GM21786 (cell line): ENCODE data around the gene LMAN2L.
"Not testable (repeated sequence)": the region's sequence is repeated elsewhere in the genome, so short reads cannot be mapped to it uniquely, and the experiment has no call there.

Source experiments
- ATAC-seq: cut with Tn5 transposase; IDR thresholded peaks from one replicate; pipeline ENCODE4 v1.9.1; 2021; ENCODE audit not compliant: unreplicated experiment

LMAN2L gene

DNA sequence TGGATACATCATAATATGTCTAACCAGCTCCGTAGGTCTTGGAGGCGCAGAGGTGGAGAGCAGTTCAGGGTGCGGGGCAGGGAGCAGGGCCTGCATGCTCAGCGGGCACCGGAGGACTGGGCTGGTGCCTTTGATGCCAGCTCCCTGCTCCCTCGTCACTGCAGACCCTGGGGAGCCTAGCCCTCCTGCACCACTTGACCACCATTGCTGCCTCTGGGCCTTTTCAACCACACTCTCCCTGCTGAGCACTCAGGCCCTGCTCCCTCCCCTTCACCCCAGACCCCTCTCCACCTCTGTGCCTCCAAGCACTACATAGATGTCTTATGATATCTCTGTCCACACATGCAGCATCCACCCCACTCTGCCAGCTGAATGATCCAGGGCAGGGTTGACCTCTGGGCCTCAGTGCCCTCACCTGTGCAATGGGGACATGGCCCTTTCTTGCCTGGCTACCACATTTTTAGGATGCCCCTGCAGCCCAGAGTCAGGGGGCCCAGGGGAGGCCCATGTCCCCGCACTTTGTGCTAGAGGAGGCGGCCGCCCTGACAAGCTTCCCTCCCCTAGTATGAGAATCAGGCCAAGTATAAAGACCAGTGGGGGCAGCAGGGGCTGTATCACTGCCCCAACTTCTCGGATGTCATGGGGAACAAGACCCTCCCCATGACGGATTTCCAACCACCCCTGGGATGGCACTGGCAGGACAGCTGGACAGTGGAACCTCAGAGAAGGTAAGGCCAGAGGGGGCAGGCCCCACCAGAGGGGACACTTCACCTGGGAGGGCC, 51.0 kb downstream of the LMAN2L start:
- no peak for ATAC-seq

DNA sequence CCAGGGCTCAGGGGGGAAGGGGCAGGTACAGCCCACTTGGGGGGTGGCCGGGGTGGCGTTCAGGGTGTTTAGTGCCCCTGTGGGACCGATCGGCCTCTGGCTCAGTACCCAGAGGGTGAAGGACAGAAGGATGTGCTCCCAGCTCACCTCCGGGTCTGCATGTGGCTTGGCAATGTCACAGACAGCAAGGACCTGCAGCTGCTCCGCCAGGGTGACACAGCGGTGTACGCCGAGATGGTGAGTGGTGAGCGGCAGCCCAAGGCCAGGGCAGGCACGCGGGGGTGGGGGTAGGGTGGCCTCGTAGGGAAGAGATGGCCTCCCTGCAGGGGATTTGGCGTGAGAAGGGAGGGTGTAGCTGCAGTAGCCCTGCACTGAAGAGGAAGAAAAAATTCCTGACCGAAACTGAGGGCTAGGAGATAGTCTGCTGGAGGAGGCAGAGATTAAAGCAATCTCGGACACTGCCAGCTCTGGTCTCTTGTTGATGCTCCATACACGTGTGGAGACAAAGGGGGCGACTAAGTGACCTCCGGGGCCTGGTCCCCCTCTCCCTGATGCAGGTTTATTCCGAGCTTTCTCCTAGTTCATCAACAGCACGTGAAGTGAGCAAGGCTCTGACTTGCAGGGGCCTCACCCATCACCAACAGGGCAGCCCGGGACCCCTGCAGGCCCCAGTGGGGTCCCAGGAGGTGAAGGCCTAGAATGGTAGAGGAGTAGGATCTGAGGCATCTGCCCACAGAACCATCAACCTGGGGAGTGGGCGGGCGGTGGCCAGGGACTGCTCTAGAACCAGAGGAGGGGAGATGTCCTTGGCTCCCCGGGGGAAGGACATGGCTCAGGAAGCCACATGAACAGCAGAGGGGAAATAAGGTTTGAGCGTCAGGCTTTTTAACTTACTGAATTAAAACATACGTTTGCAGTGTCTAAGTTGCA, 51.9 kb downstream of the LMAN2L start:
- ATAC-seq, result no peak

- ATAC-seq, result no peak
These were observed 52.6 kb downstream of the LMAN2L start for GRCh38 chr2:96687266-96687665.

- ATAC-seq, result no peak
These were observed 54.0 kb downstream of the LMAN2L start for GRCh38 chr2:96685577-96686459.

DNA sequence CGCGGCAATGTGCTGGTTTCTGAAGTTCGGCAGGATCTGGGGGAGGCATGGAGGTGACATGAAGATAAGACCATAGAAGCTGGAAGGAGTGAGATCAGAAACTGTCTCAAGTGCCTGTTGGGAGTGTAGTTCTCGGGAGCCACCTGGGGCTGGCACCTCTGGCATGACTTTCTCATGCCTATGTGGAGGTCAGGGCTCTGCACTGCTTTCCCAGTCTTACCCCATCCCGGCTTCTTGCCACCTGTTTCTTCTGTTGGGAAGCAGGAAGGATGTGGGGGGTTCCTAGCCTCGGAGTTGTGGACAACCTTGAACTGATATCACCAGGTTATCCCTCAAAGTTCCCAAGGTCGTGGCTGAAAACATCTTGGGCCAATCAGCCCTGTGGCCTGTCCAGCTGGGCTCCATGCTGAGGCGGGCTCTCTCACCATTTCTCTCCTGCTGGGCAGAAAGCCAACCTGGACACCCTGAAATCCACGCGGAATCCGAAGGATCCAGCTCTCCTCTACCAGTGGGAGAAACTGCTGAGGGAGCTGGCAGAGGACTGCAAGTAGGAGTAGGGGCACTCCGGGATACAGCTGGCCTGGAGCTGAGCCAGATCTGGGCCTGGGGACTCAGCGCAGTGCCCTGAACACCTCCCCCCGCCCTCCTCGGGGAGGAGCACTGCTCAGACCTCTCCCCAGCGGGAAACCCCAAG, 54.8 kb downstream of the LMAN2L start:
- ATAC-seq, result no peak

DNA sequence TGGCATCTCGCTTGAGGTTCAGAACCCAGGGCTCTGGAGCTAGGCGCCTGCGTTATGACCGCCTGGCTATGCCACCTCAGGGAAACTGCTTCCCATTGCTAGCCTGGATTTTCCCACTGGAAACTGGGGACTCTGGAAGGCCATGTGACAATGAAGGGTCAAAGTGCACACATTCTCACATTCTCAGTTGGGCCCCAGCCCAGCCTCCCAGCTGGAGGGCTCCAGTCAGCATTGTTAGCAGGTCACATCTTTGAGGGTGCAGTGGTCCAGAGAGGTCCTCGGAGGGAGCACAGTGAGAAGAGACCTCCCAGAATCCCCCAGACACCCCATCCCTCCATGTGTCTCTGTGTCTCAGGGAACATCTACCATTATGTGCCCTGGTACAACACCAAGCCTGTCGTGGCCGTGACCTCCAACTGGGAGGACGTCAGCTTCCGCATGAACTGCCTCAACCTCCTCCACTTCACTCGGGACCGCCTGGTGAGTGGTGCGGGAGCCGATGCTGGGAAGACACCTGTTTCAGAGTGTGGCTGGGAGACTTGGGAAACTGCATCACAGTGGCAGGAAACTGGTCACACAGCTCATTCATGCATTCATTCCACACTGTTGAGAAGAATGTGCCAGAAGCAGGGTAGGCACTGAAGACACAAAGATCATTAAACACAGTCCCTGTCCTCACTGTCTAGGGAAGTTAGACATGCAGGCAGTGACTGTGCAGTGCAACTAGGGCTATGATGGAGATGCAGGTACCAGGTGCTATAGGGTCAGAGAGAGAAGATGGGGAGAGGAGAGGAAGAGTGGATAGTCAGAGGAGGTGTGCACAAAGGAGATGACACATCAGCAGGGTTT, 55.7 kb downstream of the LMAN2L start:
- no peak for ATAC-seq

DNA sequence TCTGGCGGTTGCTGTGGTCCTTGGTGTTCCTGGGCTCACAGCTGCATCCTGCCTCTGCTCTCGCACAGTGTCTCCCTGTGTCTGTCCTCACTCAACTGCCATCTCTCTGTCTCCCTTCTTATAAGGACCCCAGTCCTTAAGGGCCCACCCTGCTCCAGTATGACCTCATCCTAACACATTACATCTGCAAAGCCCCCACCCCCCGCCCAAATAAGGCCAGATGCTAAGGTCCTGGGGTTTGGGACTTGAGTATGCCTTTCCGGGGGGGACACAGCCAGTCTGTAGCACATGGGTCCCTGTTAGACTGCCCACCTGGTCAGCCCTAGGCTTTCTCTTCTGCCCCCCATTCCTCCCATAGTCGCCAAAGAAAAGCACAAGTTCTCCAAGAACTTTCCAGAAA, 56.6 kb downstream of the LMAN2L start:
- ATAC-seq, result no peak

GRCh38 chr2:96681540-96681939, 58.3 kb downstream of the LMAN2L start:
- no peak for ATAC-seq

- no peak for ATAC-seq
These were observed 59.2 kb downstream of the LMAN2L start for GRCh38 chr2:96680561-96681141.

GRCh38 chr2:96679848-96680247, 60.0 kb downstream of the LMAN2L start:
- no peak for ATAC-seq

- no peak for ATAC-seq
These were observed 70.2 kb downstream of the LMAN2L start for GRCh38 chr2:96669539-96670215.

DNA sequence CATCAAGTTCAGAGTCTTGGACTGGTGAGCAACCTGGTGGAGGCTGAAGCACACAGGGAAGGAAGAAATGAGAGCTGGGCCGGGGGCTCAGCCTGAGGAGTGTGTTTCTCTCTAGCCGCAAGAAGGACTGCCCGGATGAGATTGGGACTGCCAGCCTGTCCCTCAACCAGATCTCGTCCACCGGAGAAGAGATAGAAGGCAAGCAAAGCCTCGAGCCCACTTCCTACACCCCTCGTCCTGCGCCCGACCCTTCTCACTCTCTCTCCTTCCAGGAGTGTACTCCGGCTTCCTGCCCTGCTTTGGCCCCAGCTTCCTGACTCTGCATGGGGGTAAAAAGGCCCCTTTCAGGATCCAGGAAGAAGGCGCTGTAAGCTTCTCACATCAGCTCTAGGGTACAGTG, 71.1 kb downstream of the LMAN2L start:
- no peak for ATAC-seq

DNA sequence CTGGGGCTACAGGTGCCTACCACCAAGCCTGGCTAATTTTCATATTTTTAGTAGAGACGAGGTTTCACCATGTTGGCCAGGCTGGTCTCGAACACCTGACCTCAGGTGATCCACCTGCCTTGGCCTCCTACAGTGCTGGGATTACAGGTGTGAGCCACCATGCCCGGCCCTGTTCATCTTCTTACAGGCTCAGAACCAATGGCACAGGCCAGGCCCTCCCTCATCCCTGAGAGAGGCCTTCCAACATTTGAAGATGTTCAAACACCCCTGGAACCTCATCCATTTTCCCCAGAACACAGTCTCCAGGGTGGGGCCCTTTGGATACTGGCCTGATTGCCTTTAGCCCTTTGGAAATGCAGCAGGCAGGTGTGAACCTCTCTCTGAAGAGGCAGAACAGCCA, 74.1 kb downstream of the LMAN2L start:
- ATAC-seq, result not testable (repeated sequence)

- ATAC-seq, result no peak
These were observed 74.7 kb downstream of the LMAN2L start for GRCh38 chr2:96665083-96665569.

DNA sequence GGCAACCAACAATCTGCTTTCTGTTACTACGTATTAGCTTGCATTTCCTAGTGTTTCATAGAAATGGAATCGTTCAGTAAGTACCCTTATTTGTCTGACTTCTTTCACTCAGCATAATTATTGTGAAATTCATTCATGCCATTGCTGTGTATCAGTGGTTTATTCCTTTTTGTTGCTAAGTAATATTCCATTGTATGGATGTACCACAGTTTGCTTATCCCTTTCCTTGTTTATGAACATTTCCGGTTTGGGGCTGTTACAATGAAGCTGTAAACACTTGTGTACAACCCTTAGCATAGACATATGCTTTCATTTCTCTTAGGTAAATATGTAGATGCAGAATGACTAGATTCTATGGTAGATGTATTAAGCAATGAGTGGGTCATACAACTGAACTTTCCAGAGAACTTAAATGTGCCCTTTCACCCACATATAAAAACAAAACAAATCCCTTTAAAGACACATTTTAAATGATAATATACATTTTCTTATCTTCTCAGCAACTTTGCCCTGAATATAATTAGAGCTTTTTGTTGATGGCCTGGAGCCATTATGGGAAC, 75.4 kb downstream of the LMAN2L start:
- no peak for ATAC-seq

DNA sequence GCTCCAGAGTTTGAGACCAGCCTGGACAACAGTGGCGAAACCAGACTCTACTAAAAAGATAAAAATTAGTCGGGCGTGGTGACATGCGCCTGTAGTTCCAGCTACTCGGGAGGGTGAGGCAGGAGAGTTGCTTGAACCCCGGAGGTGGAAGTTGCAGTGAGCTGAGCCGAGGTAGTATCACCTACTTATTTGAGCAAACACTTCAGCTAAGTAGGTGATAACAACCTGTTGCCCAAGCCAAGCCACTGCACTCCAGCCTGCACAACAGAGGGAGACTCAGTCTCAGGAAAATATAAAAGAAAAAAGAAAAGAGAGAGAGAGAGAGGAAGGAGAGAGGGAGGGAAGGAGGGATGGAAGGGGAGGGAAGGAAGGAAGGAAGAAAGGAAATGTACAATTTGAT, 76.0 kb downstream of the LMAN2L start:
- no peak for ATAC-seq

- no peak for ATAC-seq
These were observed 76.7 kb downstream of the LMAN2L start for GRCh38 chr2:96663177-96663576.

GRCh38 chr2:96662360-96662759, 77.5 kb downstream of the LMAN2L start:
- ATAC-seq, result no peak
